ENCODE measurements around the gene STYXL1.

DNA sequence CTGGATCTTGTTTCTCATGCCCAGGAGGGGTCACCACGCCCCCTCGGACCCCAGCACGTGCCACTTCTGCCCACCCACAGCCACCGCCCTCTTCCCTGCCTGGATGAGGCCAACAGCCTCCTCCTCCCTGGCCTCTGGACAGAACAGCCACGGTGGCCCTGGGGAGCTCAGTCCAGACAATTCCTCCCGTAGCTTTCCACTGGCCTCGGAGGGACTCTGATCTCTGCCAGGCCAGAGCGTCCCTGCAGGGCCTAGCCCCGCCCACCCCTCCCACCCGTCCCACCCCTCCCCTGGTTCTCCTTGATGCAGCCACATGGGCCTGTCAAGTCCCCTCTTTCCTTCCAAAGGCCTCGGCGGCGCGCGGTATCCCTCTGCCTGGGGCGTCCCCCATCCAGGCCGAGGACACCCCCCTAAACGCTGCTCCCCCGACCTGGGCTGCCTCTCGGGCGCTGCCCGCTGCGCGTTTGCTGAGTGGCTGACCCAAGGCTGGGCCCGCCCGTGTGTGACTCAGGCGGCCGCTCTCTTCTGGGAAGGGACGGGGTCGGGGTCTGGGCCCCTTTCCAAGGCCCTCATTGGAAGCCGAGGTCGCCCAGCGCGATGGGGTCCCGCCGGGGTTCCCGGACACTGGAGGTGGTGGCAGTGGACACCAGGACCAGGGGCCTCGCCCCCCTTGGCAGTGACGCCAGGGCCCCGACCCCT is 54.0 kb downstream of the STYXL1 start:
- TF ChIP-seq, protein P1, sequence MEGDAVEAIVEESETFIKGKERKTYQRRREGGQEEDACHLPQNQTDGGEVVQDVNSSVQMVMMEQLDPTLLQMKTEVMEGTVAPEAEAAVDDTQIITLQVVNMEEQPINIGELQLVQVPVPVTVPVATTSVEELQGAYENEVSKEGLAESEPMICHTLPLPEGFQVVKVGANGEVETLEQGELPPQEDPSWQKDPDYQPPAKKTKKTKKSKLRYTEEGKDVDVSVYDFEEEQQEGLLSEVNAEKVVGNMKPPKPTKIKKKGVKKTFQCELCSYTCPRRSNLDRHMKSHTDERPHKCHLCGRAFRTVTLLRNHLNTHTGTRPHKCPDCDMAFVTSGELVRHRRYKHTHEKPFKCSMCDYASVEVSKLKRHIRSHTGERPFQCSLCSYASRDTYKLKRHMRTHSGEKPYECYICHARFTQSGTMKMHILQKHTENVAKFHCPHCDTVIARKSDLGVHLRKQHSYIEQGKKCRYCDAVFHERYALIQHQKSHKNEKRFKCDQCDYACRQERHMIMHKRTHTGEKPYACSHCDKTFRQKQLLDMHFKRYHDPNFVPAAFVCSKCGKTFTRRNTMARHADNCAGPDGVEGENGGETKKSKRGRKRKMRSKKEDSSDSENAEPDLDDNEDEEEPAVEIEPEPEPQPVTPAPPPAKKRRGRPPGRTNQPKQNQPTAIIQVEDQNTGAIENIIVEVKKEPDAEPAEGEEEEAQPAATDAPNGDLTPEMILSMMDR (IDR thresholded peaks at IDR 0.05), result no peak
- TF ChIP-seq POLR2A (IDR thresholded peaks at IDR 0.05), result no peak
